Body of pancreas (tissue), 4 donors: ENCODE data around the gene SMCP. TPM values are rescaled to one million over a fixed set of nuclear protein-coding genes. Genes with fewer than 3 reads are reported as not detected.

Experiments used
- ATAC-seq: fragments of 150-250 bp; one replicate; pipeline ENCODE4 v1.9.1; 2016
- DNase-seq, 4 donors: peaks; one replicate each; pipeline ENCODE4 v3.0.0-alpha.2; 2019
- H3K27ac ChIP-seq, 4 donors: fragments of 200-600 bp; sonication (generic); 1 replicate in 3 of 4; 2 replicates in 1 of 4; pipeline versions ENCODE4 v1.5.1 to v1.6.1; 2016 to 2019; ENCODE audit warnings: mild to moderate bottlenecking in 1 of 4, mixed read lengths in 1 of 4, moderate library complexity in 1 of 4
- H3K27me3 ChIP-seq, 2 donors: fragments of 200-600 bp; sonication (generic); one replicate each; pipeline ENCODE4 v1.6.0; 2016; ENCODE audit warnings: mild to moderate bottlenecking in 1 of 2
- H3K36me3 ChIP-seq, 2 donors: fragments of 200-600 bp; sonication (generic); replicated peaks in 1 of 2; 2 replicates each; pipeline ENCODE4 v1.5.1; 2016; ENCODE audit warnings: low read depth in 2 of 2; ENCODE audit not compliant: insufficient read depth in 1 of 2
- H3K4me1 ChIP-seq: fragments of 200-600 bp; sonication (generic); one replicate; pipeline ENCODE4 v1.6.0; 2016
- H3K4me3 ChIP-seq, 2 donors: fragments of 200-600 bp; sonication (generic); 1 replicate in 1 of 2; 2 replicates in 1 of 2; pipeline ENCODE4 v1.5.1; 2016 to 2019
- H3K9me3 ChIP-seq, 3 donors: fragments of 200-600 bp; sonication (generic); 1 replicate in 2 of 3; 2 replicates in 1 of 3; pipeline ENCODE4 v1.5.1; 2016
- POLR2A ChIP-seq, 3 donors: fragments of 450-650 bp; IDR thresholded peaks; one replicate each; pipeline ENCODE4 v1.6.1; 2016; ENCODE audit warnings: antibody characterized with exemption in 3 of 3, mild to moderate bottlenecking in 2 of 3
- WGBS, 2 donors: methylation state at CpG; one replicate each; pipeline ENCODE4 v1.1.5; 2017; 5-methylcytosine and 5-hydroxymethylcytosine counted together
- intact Hi-C: fragments of 100-400 bp; cut with DNase I; formaldehyde crosslinking; loops from one replicate; pipeline ENCODE4 v1.15.1; 2023
- total RNA-seq, 2 donors: library from RNA; depleted of rRNA; stranded (reverse); fragments of >200 nt; gene quantifications; one replicate each; pipeline ENCODE4 v1.1.0, GENCODE V29; 2016
- TF ChIP-seq, protein P1 (sequence below), 7 experiments: fragments of 450-650 bp in 4 of 7; fragments of 200-600 bp in 3 of 7; sonication (generic) in 3 of 7; IDR thresholded peaks; one replicate each; pipeline ENCODE4 v1.5.1; 2016 to 2019; ENCODE audit warnings: antibody characterized with exemption in 7 of 7

The SMCP gene
- total RNA-seq, 2 donors from 2014 or later = not detected

DNA sequence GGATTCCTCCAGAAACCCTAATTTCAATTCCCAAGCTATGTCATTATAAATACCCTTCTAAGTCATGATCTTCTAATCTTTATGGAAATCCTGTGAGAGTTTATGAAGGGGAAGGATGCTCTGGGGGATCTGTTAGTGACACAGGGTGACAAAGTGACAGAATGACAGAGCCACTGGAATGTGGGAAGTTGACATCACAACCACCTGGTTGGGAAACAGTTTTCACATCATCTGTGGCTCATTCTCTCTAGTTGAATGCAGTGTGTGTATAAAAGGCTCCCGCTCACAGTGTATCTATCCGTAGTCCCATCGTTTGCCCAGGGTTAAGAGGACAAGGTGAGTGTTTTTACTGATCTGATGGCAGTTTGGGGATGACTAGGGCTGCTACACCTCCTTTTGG is 18.4 kb upstream of the SMCP start, which contains the start of gene LCE7A:
TSS of gene LCE7A (plus strand) at position 301 of the 400 bp plus-strand sequence. CDS start 702 bp downstream, outside the sequence.
- intact Hi-C loops = no loop called here
- H3K27ac ChIP-seq = no peak within 1 kb of the TSS
- TF ChIP-seq, protein P1, sequence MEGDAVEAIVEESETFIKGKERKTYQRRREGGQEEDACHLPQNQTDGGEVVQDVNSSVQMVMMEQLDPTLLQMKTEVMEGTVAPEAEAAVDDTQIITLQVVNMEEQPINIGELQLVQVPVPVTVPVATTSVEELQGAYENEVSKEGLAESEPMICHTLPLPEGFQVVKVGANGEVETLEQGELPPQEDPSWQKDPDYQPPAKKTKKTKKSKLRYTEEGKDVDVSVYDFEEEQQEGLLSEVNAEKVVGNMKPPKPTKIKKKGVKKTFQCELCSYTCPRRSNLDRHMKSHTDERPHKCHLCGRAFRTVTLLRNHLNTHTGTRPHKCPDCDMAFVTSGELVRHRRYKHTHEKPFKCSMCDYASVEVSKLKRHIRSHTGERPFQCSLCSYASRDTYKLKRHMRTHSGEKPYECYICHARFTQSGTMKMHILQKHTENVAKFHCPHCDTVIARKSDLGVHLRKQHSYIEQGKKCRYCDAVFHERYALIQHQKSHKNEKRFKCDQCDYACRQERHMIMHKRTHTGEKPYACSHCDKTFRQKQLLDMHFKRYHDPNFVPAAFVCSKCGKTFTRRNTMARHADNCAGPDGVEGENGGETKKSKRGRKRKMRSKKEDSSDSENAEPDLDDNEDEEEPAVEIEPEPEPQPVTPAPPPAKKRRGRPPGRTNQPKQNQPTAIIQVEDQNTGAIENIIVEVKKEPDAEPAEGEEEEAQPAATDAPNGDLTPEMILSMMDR (IDR thresholded peaks at IDR 0.05) = no peak
- no peak for DNase-seq
- no peaks in the 10 kb centered on the region for H3K36me3 ChIP-seq
- no peak within 1 kb of the TSS for H3K4me3 ChIP-seq
- H3K27me3 ChIP-seq = no peaks in the 10 kb centered on the region
- 56 to 57% methylated on average over 3 of the region's 3 CpGs for WGBS, 2 donors
- no peaks in the 10 kb centered on the region for H3K9me3 ChIP-seq
- no peaks in the 10 kb centered on the region for H3K4me1 ChIP-seq
- no peak for ATAC-seq

DNA sequence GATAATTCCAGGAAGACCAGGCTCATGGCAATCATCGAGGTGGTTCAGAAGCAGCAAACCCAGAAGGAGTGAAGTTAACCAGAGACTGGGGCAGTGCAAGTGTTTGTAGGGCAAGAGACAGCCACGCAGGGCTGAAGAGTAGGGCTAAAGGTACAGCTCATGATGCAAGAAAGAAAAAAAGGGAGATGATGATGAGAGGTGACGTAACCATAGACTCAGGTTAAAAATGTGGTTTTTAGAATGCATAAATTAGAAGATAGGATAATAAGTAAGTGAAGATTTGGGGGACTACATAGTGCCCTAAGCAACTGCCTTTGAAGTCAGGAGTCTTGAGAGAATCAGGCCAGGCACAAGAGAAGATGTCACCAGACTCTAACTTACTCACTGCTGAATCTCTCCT is 18.0 kb upstream of the SMCP start:
- Histone ChIP-seq H3K4me1 (no peaks in the 10 kb centered on the region), H3K9me3 (no peaks in the 10 kb centered on the region), H3K4me3 (no peak overlapping the region), H3K27ac (no peak overlapping the region), H3K27me3 (no peaks in the 10 kb centered on the region), H3K36me3 (no peaks in the 10 kb centered on the region)
- WGBS, 2 donors = 53 to 73% methylated on average over 3 of the region's 3 CpGs
- TF ChIP-seq, protein P1 (IDR thresholded peaks at IDR 0.05) = no peak
- TF ChIP-seq POLR2A (IDR thresholded peaks at IDR 0.05) = no peak
- DNase-seq (no peak), ATAC-seq (no peak)
- intact Hi-C loops = no loop called here

DNA sequence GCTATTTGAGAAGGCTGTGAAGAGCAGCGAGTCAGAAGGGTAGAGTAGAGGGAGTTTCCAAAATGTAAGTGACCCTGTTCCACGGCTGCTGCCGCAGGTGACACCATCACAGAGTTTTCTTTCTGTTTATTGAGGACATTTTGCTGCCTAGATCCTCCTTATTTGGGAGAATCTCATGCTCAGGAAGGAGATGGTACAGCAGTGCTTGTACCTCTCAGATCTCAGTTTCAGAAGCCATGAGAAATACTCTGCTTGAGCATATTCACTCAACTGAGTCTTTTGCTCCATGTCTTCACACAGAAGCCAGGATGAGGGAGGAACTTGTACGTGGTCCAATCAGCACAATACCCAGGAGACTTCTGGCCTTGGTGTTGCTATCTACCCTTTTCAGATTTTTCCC is 16.7 kb upstream of the SMCP start:
- DNase-seq = no peak
- H3K9me3 ChIP-seq = no peaks in the 10 kb centered on the region
- no peak for ATAC-seq
- TF ChIP-seq, protein P1 (IDR thresholded peaks at IDR 0.05) = no peak
- TF ChIP-seq POLR2A (IDR thresholded peaks at IDR 0.05) = no peak
- H3K27ac ChIP-seq = no peak overlapping the region
- H3K27me3 ChIP-seq = no peaks in the 10 kb centered on the region
- no peaks in the 10 kb centered on the region for H3K36me3 ChIP-seq
- H3K4me1 ChIP-seq = no peaks in the 10 kb centered on the region
- WGBS, 2 donors = 68 to 75% methylated on average over 4 of the region's 4 CpGs
- intact Hi-C loops = no loop called here
- H3K4me3 ChIP-seq = no peak overlapping the region

DNA sequence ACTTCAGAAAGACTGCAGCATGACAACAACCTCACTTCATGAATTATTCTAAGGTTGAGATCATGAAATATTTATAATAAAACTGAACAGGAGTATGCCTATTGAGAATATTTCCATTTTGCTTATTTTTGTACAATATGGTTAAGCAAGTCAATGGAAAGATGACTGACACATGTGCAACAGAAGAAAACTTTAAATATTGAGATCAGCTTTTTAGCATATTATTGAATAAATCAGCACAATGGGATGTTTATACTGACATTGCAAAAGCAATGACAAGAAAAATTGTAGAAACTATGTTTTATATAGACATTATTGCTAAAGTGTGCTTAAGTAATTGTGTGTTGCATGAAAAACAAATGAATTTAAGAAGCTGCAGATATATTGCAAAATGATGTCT is 13.7 kb upstream of the SMCP start:
- DNase-seq (no peak), ATAC-seq (no peak)
- TF ChIP-seq POLR2A (IDR thresholded peaks at IDR 0.05) = no peak
- no peaks in the 10 kb centered on the region for H3K27me3 ChIP-seq
- H3K4me1 ChIP-seq = no peaks in the 10 kb centered on the region
- no peak overlapping the region for H3K4me3 ChIP-seq
- intact Hi-C loops = no loop called here
- no peak overlapping the region for H3K27ac ChIP-seq
- H3K9me3 ChIP-seq = no peaks in the 10 kb centered on the region
- no peaks in the 10 kb centered on the region for H3K36me3 ChIP-seq

DNA sequence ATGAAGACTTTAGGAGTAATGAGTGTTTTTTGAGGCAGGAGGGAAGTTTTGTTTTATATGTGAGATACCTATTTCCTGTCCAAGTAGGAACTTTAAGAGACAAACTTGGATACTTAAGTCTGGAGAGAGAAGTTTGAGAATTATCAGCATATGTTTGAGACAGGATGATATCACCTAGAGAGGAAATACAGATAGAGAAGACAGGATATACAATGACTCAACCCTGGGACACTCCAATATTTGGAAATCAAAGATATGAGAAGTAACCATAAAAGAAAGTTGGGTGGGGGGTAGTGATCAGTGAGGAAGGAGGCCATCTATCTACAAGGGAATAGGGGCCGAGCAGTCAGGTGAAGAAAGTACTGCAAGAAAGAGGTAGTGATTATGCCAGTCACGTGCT is 11.8 kb upstream of the SMCP start:
- intact Hi-C loops = no loop called here
- Histone ChIP-seq H3K36me3 (no peaks in the 10 kb centered on the region), H3K4me1 (no peaks in the 10 kb centered on the region), H3K27ac (no peak overlapping the region), H3K27me3 (no peaks in the 10 kb centered on the region), H3K9me3 (no peaks in the 10 kb centered on the region), H3K4me3 (no peak overlapping the region)
- DNase-seq (no peak), ATAC-seq (no peak)
- TF ChIP-seq, protein P1 (IDR thresholded peaks at IDR 0.05) = no peak
- TF ChIP-seq POLR2A (IDR thresholded peaks at IDR 0.05) = no peak
- WGBS, 2 donors = 52 to 53% methylated on average over 2 of the region's 2 CpGs
